Stomach (tissue), 4 donors: ENCODE results near the gene IQSEC3.

ENCODE experiments used
- EP300 ChIP-seq: sonication (generic); formaldehyde crosslinking; IDR thresholded peaks from one replicate; pipeline ENCODE4 v1.6.1; 2017; ENCODE audit warnings: antibody characterized with exemption
- POLR2A ChIP-seq, 4 donors: fragments of 450-650 bp; IDR thresholded peaks; one replicate each; pipeline ENCODE4 v1.6.1; 2016; ENCODE audit warnings: antibody characterized with exemption in 4 of 4, control low read depth in 2 of 4, mild to moderate bottlenecking in 1 of 4, moderate library complexity in 1 of 4
- TF ChIP-seq, protein P1 (sequence below), 7 experiments: fragments of 450-650 bp in 4 of 7; fragments of 200-600 bp in 3 of 7; sonication (generic) in 3 of 7; IDR thresholded peaks; one replicate each; pipeline ENCODE4 v1.5.1; 2016 to 2019; ENCODE audit warnings: antibody characterized with exemption in 7 of 7, control low read depth in 2 of 7, mild to moderate bottlenecking in 1 of 7

DNA sequence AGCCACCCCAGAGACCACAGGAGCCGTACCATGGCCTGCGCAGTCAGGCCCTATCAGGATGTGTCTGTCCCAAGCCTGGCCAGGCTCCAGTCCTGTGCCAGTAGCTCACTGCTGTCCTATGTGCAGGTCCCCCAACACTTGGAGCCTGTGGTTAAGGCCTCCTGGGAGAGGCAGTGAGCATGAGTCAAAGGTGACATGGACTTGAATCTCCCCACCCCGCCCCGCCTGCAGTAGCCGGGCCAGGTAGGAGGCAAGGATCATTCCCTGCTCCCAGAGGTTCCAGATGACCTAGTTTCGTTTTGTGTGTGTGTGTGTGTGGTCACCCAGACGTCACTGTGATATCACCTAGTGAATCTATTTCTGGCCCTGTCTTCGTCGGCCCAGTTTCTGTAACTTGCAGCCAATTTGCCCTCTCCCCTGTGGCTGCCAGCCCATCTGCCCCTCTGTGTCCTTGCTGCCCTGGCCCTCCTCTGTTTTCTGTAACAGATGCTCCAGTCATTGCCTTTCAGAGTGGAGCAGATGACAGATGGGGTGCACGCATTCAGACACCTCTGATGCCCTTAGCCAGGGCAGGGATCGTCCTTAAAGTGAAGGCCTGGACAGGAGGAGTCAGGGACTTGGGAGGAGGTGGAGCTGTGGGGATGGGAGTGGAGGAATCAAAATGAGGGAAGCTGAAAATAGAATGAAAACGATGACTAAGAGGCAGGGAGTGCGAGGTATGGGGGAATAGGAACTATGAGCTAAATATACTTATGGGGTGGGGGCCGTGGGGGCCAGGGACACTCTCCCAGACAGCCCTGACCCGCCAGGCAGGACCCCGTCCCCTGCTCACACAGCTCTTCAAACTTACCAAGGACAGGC lies 110.0 kb downstream of the IQSEC3 start:
- TF ChIP-seq, protein P1, sequence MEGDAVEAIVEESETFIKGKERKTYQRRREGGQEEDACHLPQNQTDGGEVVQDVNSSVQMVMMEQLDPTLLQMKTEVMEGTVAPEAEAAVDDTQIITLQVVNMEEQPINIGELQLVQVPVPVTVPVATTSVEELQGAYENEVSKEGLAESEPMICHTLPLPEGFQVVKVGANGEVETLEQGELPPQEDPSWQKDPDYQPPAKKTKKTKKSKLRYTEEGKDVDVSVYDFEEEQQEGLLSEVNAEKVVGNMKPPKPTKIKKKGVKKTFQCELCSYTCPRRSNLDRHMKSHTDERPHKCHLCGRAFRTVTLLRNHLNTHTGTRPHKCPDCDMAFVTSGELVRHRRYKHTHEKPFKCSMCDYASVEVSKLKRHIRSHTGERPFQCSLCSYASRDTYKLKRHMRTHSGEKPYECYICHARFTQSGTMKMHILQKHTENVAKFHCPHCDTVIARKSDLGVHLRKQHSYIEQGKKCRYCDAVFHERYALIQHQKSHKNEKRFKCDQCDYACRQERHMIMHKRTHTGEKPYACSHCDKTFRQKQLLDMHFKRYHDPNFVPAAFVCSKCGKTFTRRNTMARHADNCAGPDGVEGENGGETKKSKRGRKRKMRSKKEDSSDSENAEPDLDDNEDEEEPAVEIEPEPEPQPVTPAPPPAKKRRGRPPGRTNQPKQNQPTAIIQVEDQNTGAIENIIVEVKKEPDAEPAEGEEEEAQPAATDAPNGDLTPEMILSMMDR (IDR thresholded peaks at IDR 0.05): no peak
- TF ChIP-seq EP300 (no peak), POLR2A (IDR thresholded peaks at IDR 0.05) (no peak)
